Tibial nerve (tissue), 4 donors: ENCODE results near the gene PRPH2.

Source experiments
- CTCF ChIP-seq, 5 experiments: fragments of 200-600 bp in 3 of 5; fragments of 450-650 bp in 2 of 5; sonication (generic) in 3 of 5; IDR thresholded peaks; one replicate each; pipeline ENCODE4 v1.5.1; 2016 to 2019; ENCODE audit warnings: antibody characterized with exemption in 5 of 5, mild to moderate bottlenecking in 3 of 5, moderate library complexity in 2 of 5
- EP300 ChIP-seq, 2 donors: sonication (generic); formaldehyde crosslinking; IDR thresholded peaks; one replicate each; pipeline ENCODE4 v1.6.1; 2017; ENCODE audit warnings: antibody characterized with exemption in 2 of 2, mild to moderate bottlenecking in 1 of 2
- POLR2A ChIP-seq, 2 donors: fragments of 450-650 bp; IDR thresholded peaks; one replicate each; pipeline ENCODE4 v1.6.1; 2017; ENCODE audit warnings: antibody characterized with exemption in 2 of 2, mild to moderate bottlenecking in 2 of 2, moderate library complexity in 2 of 2

GRCh38 chr6:42727627-42728026 lies 5.2 kb upstream of the PRPH2 start:
- TF ChIP-seq CTCF (IDR thresholded peaks at IDR 0.05) (no peak), POLR2A (IDR thresholded peaks at IDR 0.05) (no peak), EP300 (IDR thresholded peaks at IDR 0.05) (no peak)
